Neural cell (in vitro differentiated cells): ENCODE results near the gene CERKL. TPM values are rescaled to one million over a fixed set of nuclear protein-coding genes. Genes with fewer than 3 reads are reported as not detected.

Experiments used
- H2AFZ ChIP-seq: fragments of 200-600, 300-800 bp; sonication (generic), shearing (Covaris generic); 2 replicates; pipeline ENCODE4 v1.6.0; 2014; ENCODE audit warnings: low read depth, mild to moderate bottlenecking, antibody characterized with exemption, low read length, moderate library complexity
- H3F3A ChIP-seq: fragments of 200-600 bp; shearing (Covaris generic); 2 replicates; pipeline ENCODE4 v1.6.1; 2016; ENCODE audit warnings: mild to moderate bottlenecking, moderate library complexity, mixed read lengths, antibody characterized with exemption, low read length; ENCODE audit not compliant: insufficient read depth, poor library complexity, severe bottlenecking
- H3K27ac ChIP-seq: fragments of 200-600, 300-800 bp; sonication (generic), shearing (Covaris generic); 2 replicates; pipeline ENCODE4 v1.5.1; 2014; ENCODE audit warnings: mild to moderate bottlenecking, low read length, moderate library complexity
- H3K27me3 ChIP-seq: fragments of 300-800, 200-600 bp; sonication (generic), shearing (Covaris generic); 2 replicates; pipeline ENCODE4 v1.6.0; 2014; ENCODE audit warnings: mild to moderate bottlenecking, low read depth, low read length, moderate library complexity; ENCODE audit not compliant: insufficient read depth
- H3K36me3 ChIP-seq: fragments of 300-800, 200-600 bp; sonication (generic), shearing (Covaris generic); 2 replicates; pipeline ENCODE4 v1.5.1; 2014; ENCODE audit warnings: mild to moderate bottlenecking, antibody characterized with exemption, low read length, moderate library complexity; ENCODE audit not compliant: insufficient read depth
- H3K4me2 ChIP-seq: fragments of 300-800, 200-600 bp; sonication (generic), shearing (Covaris generic); 2 replicates; pipeline ENCODE4 v1.6.0; 2014; ENCODE audit warnings: mild to moderate bottlenecking, low read length
- H3K4me3 ChIP-seq: fragments of 300-800, 200-600 bp; sonication (generic), shearing (Covaris generic); 2 replicates; pipeline ENCODE4 v1.5.1; 2014; ENCODE audit warnings: mild to moderate bottlenecking, low read length, moderate library complexity
- H3K79me2 ChIP-seq: fragments of 200-600 bp; shearing (Covaris generic); replicated peaks from 2 replicates; pipeline ENCODE4 v1.6.0; 2014; ENCODE audit warnings: mild to moderate bottlenecking, low read length, moderate library complexity; ENCODE audit not compliant: insufficient read depth
- H3K9ac ChIP-seq: fragments of 300-800, 200-600 bp; sonication (generic), shearing (Covaris generic); 2 replicates; pipeline ENCODE4 v1.6.1; 2016; ENCODE audit warnings: mild to moderate bottlenecking, low read length, mixed read lengths
- H3K9me2 ChIP-seq: fragments of 200-600 bp; shearing (Covaris generic); 2 replicates; pipeline ENCODE4 v1.6.1; 2016; ENCODE audit warnings: mild to moderate bottlenecking, low read length, mixed read lengths; ENCODE audit not compliant: insufficient read depth
- H3K9me3 ChIP-seq: fragments of 200-600, 300-800 bp; sonication (generic), shearing (Covaris generic); 2 replicates; pipeline ENCODE4 v1.6.1; 2016; ENCODE audit warnings: mild to moderate bottlenecking, mixed run types, low read length, moderate library complexity, mixed read lengths
- H4K20me1 ChIP-seq: fragments of 200-600 bp; shearing (Covaris generic); 2 replicates; pipeline ENCODE4 v1.6.1; 2016; ENCODE audit warnings: mild to moderate bottlenecking, mixed run types; ENCODE audit not compliant: insufficient read depth
- EP300 ChIP-seq: fragments of 450-650 bp; conservative IDR thresholded peaks from 2 replicates; pipeline ENCODE4 v1.6.1; 2014; ENCODE audit warnings: antibody characterized with exemption, mild to moderate bottlenecking, moderate library complexity; ENCODE audit not compliant: poor library complexity, severe bottlenecking
- EZH2 ChIP-seq: fragments of 200-600, 300-800 bp; shearing (Covaris generic), sonication (generic); IDR thresholded peaks from 2 replicates; pipeline ENCODE4 v1.6.1; 2014; ENCODE audit warnings: antibody characterized with exemption, low read length, borderline replicate concordance, mild to moderate bottlenecking; ENCODE audit not compliant: insufficient read depth, poor library complexity, severe bottlenecking
- MXI1 ChIP-seq: fragments of 450-650 bp; conservative IDR thresholded peaks from 2 replicates; pipeline ENCODE4 v1.6.1; 2014; ENCODE audit warnings: antibody characterized with exemption, mild to moderate bottlenecking; ENCODE audit not compliant: poor library complexity, severe bottlenecking
- POLR2AphosphoS5 ChIP-seq: IDR thresholded peaks from 2 replicates; pipeline ENCODE4 v1.6.1; 2012
- RAD21 ChIP-seq: fragments of 450-650 bp; conservative IDR thresholded peaks from 2 replicates; pipeline ENCODE4 v1.6.1; 2014; ENCODE audit warnings: antibody characterized with exemption, mild to moderate bottlenecking, moderate library complexity
- SMC3 ChIP-seq: fragments of 450-650 bp; conservative IDR thresholded peaks from 2 replicates; pipeline ENCODE4 v1.6.1; 2014; ENCODE audit warnings: antibody characterized with exemption, mild to moderate bottlenecking, moderate library complexity; ENCODE audit not compliant: poor library complexity
- TAF1 ChIP-seq: IDR thresholded peaks from 2 replicates; pipeline ENCODE4 v1.6.1; 2012; ENCODE audit warnings: low read depth
- polyA plus RNA-seq: library from polyadenylated mRNA; depleted of rRNA; stranded (reverse); fragments of >200 nt; gene quantifications from 2 replicates; pipeline ENCODE4 v1.2.3, GENCODE V29; 2014
- TF ChIP-seq, protein P1 (sequence below): IDR thresholded peaks from 2 replicates; pipeline ENCODE4 v1.6.1; 2012; ENCODE audit warnings: borderline replicate concordance
- TF ChIP-seq, protein P2 (sequence below): fragments of 450-650 bp; IDR thresholded peaks from 2 replicates; pipeline ENCODE4 v1.5.1; 2014; ENCODE audit warnings: antibody characterized with exemption, mild to moderate bottlenecking, moderate library complexity; ENCODE audit not compliant: poor library complexity, severe bottlenecking

The CERKL gene
- polyA plus RNA-seq, 1 donor from 2014 or later: not detected

DNA sequence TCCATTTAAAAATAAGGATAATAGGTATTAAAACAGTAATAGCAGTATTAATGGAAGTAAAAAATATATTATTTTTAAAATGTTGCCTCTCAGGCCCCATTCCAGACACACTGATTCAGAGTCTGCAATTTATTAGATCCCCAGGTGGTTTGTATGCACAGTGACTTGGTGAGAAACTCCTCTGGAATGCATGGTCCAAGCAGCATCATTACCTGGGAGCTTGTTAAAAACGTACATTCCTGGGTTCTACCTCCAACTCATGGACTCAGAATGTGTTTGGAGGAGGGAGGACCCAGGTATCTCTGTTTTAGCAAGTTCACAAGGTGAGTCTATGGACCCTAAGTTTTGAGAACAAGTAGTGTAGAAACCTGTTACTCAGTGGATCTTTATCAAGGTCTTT lies 104.1 kb downstream of the CERKL start:
- Histone ChIP-seq H2AFZ (no peak overlapping the region), H3K79me2 (no peaks in the 10 kb centered on the region), H3F3A (no peaks in the 10 kb centered on the region), H4K20me1 (no peaks in the 10 kb centered on the region), H3K27ac (no peak overlapping the region), H3K9me2 (no peaks in the 10 kb centered on the region), H3K9me3 (no peaks in the 10 kb centered on the region), H3K27me3 (no peaks in the 10 kb centered on the region), H3K9ac (no peak overlapping the region), H3K4me3 (no peak overlapping the region), H3K4me2 (no peak overlapping the region), H3K36me3 (no peaks in the 10 kb centered on the region)
- no peak for TF ChIP-seq SMC3
- TF ChIP-seq TAF1: no peak
- no peak for TF ChIP-seq EZH2
- TF ChIP-seq RAD21: no peak

- Histone ChIP-seq H3K4me3 (no peak overlapping the region), H3K27ac (no peak overlapping the region), H4K20me1 (no peaks in the 10 kb centered on the region), H3K36me3 (no peaks in the 10 kb centered on the region), H3K4me2 (no peak overlapping the region), H3K9me3 (no peaks in the 10 kb centered on the region), H3K9me2 (no peaks in the 10 kb centered on the region), H2AFZ (no peak overlapping the region), H3K79me2 (no peaks in the 10 kb centered on the region), H3F3A (no peaks in the 10 kb centered on the region), H3K27me3 (no peaks in the 10 kb centered on the region), H3K9ac (no peak overlapping the region)
- TF ChIP-seq, protein P1, sequence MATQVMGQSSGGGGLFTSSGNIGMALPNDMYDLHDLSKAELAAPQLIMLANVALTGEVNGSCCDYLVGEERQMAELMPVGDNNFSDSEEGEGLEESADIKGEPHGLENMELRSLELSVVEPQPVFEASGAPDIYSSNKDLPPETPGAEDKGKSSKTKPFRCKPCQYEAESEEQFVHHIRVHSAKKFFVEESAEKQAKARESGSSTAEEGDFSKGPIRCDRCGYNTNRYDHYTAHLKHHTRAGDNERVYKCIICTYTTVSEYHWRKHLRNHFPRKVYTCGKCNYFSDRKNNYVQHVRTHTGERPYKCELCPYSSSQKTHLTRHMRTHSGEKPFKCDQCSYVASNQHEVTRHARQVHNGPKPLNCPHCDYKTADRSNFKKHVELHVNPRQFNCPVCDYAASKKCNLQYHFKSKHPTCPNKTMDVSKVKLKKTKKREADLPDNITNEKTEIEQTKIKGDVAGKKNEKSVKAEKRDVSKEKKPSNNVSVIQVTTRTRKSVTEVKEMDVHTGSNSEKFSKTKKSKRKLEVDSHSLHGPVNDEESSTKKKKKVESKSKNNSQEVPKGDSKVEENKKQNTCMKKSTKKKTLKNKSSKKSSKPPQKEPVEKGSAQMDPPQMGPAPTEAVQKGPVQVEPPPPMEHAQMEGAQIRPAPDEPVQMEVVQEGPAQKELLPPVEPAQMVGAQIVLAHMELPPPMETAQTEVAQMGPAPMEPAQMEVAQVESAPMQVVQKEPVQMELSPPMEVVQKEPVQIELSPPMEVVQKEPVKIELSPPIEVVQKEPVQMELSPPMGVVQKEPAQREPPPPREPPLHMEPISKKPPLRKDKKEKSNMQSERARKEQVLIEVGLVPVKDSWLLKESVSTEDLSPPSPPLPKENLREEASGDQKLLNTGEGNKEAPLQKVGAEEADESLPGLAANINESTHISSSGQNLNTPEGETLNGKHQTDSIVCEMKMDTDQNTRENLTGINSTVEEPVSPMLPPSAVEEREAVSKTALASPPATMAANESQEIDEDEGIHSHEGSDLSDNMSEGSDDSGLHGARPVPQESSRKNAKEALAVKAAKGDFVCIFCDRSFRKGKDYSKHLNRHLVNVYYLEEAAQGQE: no peak
- no peak for TF ChIP-seq EP300
Measured at GRCh38 chr2:181546086-181546485, 110.8 kb downstream of the CERKL start.

DNA sequence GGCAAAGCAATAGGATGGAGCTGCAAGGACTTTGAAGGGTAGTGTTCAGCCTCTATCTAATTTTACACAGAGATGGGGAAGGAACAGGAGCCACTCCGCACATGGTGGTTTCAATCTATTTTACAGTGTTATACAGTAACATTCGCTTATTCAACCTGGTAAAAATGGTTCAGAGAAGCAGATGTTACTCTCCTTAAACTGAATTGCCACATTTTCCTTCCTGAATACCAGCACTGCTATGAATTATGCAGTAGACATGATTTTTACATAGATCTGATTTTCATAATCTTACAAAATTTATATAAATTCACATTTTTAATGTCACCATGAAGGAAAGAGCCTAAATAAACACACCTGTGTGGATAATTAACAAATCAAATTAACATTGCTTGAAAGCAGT lies 114.7 kb downstream of the CERKL start:
- Histone ChIP-seq H2AFZ (no peak overlapping the region), H3K9me3 (no peaks in the 10 kb centered on the region), H3K4me3 (no peak overlapping the region), H4K20me1 (no peaks in the 10 kb centered on the region), H3K27me3 (no peaks in the 10 kb centered on the region), H3K79me2 (no peaks in the 10 kb centered on the region), H3K9ac (no peak overlapping the region), H3K4me2 (no peak overlapping the region), H3F3A (no peaks in the 10 kb centered on the region), H3K9me2 (no peaks in the 10 kb centered on the region), H3K27ac (no peak overlapping the region), H3K36me3 (no peaks in the 10 kb centered on the region)
- TF ChIP-seq TAF1 (no peak), EP300 (no peak), POLR2AphosphoS5 (no peak), EZH2 (no peak), MXI1 (no peak), RAD21 (no peak), SMC3 (no peak)
- TF ChIP-seq, protein P1: no peak
- TF ChIP-seq, protein P2, sequence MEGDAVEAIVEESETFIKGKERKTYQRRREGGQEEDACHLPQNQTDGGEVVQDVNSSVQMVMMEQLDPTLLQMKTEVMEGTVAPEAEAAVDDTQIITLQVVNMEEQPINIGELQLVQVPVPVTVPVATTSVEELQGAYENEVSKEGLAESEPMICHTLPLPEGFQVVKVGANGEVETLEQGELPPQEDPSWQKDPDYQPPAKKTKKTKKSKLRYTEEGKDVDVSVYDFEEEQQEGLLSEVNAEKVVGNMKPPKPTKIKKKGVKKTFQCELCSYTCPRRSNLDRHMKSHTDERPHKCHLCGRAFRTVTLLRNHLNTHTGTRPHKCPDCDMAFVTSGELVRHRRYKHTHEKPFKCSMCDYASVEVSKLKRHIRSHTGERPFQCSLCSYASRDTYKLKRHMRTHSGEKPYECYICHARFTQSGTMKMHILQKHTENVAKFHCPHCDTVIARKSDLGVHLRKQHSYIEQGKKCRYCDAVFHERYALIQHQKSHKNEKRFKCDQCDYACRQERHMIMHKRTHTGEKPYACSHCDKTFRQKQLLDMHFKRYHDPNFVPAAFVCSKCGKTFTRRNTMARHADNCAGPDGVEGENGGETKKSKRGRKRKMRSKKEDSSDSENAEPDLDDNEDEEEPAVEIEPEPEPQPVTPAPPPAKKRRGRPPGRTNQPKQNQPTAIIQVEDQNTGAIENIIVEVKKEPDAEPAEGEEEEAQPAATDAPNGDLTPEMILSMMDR: no peak
